ENCODE data around the gene TMEM62.
"Not testable (repeated sequence)": the region's sequence is repeated elsewhere in the genome, so short reads cannot be mapped to it uniquely, and the experiment has no call there.

Gene TMEM62

DNA sequence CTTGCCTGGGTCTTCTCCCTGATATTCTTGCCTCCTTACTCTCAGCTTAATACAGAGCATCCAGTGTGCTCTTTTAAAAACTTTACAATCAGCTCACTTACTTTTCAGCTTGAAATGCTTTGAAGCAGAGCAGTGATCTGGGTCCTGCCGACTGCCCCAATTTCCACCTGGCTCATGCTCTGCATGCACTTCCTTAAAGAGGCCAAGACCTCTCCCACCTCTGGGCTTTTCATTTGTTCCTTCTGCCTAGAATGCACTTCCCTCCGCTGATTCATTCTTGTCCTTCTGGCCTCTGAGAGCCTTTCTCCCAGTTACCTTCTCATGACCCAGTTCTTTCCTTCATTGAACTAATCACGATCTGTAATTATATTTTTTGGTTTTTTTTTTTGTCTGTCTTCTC, 49.9 kb downstream of the TMEM62 start:
- no peak for DNase-seq (ENCODE audit: low read depth)

DNA sequence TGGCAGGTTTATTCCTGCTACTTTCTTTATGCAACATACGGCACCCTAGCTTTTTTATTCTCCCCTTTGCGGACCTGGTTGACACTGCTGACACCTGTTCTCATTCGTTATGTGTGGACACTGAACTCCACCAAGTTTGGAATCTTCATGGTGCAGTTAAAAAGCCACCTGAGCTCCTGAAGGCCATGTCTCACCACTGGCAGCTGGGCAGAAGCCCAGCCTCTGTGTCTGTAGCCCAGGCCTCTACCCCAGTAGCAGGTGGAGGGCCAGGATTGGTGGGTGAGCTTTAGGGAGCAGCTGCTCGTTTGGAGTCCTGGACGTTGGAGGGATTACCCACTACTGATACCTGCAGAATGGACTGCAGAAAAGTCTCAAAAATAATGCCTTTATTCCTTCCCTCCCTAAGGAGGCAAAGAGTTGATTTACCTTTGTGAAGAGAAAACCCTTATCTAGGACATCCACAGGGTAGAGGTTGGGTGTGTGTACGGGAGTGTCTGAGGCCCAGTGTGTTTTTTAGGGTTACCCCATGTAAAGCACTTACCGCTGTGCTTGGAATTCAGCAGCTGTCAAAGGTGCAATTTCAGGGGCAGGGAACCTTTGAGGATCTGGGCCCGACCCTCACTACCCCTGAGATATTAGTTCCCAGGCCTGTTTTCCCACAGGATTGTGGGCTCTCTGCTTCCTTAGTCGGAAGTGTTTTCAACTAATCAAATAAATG, 51.2 kb downstream of the TMEM62 start:
- no peak for DNase-seq (ENCODE audit: low read depth)

DNA sequence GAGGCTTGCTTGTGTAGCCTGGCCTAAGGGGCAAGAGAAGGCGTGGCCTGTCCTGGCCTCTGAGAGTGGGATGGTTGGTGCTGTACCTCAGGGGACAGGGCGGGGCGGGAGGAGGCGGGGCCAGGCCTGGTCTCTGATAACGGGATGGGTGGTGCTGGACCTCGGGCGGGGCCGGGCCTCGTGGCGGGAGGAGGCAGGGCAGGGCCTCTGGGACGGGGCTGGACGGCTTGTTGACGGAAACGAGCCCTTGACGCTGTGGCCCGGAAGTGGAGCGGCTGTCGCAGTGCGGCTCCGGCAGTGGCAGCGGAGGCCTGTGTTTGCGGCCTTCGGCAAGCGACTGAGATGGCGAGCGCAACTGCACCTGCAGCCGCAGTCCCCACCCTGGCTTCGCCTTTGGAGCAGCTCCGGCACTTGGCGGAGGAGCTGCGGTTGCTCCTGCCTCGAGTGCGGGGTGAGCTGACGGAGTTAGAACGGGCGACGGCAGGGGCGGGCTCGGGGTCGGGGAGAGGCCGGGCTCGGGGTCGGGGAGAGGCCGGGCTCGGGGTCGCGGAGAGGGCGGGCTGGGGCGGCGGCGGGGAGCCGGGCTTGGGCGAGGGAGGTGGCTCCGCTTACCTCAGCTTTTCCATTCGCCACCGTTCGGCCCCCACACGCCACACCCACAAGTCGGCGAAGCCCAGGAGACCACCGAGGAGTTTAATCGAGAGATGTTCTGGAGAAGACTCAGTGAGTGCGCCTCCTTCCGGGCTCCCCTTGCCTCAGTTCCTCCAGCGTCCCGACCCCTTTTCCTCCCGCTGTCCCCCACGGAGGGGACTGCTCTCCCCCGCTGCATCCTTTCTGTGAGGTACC, 52.0 kb downstream of the TMEM62 start, which contains the start of gene CCNDBP1:
Gene CCNDBP1 (plus strand): TSS at position 247 of the 846 bp plus-strand sequence. CDS start 96 bp downstream, at position 343.
- peak; percentile 63 for DNase-seq (ENCODE audit: low read depth)

DNA sequence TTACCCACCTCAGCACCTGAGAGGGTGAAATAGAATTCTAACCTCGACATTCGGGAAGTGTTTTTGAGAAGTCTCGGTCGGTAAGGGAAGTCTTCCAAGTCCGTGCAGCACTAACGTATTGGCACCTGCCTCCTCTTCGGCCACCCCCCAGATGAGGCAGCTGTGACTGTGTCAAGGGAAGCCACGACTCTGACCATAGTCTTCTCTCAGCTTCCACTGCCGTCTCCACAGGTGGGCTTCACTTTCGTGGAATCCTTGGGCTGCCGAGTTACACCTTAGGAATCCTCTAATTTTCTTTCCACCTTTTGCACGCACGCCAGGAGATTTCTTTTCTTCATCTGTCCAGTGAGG, 52.6 kb downstream of the TMEM62 start:
- DNase-seq (ENCODE audit: low read depth): no peak

DNA sequence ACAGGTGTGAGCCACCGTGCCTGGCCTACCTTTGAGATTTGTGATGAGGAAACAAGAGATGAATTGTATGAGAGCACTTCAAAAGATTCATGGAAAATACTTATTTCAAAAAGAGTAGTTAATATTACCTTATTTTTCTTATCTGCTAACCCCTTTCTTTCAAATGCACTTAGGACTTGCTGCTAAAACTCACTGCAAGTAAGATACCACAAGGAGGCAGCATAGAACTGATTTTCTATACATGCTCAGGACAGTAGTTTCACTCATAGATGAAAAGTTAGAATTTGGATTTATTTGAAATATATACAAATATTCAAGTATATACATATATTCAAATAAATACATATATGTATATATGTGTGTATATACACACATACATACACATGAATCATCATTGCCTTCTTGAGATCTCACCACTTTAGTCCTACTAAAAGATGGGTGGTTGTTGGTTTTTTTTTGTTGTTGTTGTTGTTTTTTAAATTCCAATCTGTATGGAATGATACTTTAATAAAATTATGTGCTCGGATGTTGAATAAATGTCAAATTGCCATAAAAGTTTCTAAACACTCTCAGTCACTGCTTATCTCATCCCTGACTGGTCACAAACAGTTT, 54.3 kb downstream of the TMEM62 start:
- DNase-seq (ENCODE audit: low read depth): no peak

DNA sequence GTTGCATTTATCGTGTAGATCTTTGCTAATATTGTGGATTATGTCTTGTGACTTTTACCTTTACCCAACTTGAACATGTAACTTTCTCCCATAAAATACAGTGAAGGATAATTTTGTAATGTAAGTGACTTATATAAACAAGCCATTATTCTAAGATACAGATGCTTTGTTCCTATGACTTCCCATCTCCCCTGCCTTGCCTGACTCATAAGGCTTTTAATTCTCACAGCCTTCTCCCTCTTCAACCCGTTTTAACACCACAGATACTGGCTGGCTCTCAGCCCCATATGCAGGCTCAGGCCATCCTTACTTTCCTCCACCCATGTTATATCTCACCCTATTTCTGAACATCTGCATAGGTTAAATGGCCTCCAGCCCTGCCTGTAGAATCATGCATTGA, 55.9 kb downstream of the TMEM62 start:
- DNase-seq (ENCODE audit: low read depth): no peak

DNA sequence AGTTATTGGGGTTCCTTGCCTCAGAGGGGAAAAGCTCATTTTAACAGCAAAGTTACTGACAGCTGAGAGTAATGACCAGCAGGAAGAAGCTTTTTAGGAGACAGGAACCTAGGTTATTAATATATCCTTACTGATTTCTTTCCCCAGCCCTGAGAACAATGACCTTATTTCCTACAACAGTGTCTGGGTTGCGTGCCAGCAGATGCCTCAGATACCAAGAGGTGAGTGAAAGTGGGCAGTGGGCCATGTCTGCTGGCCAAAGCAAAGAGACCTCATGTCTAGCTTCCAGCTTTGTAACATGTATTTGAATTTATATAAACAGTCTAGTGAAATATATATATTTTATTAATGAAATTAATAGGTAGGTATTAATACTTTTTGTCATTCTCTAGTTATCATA, 56.8 kb downstream of the TMEM62 start:
- no peak for DNase-seq (ENCODE audit: low read depth)

DNA sequence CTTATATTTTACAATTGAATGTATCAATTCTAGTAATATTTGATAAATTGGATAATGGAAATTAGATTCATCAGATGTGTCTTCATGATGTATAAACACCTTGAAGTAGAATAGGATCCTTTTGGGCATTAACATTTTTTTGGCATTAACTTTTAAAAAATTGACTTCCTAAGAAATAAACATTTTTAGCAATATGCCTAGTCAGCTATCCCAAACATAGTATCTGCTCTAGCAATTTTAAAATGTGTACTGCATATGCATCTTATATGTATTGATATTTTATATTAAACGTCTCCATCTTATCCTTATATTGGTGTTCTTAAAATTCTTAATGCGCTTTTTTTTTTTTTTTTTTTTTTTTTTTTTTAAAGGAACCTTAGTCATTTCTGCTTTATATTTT, 60.3 kb downstream of the TMEM62 start:
- no peak for DNase-seq (ENCODE audit: low read depth)

DNA sequence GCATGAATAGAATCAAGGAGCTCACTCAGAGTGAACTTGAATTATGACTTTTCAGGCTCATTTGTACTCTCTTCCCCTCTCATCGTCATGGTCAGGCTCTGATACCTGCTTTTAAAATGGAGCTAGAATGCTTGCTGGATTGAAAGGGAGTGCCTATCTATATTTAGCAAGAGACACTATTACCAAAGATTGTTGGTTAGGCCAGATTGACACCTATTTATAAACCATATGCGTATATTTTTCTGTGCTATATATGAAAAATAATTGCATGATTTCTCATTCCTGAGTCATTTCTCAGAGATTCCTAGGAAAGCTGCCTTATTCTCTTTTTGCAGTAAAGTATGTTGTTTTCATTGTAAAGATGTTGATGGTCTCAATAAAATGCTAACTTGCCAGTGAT, 61.4 kb downstream of the TMEM62 start:
- DNase-seq (ENCODE audit: low read depth): no peak

DNA sequence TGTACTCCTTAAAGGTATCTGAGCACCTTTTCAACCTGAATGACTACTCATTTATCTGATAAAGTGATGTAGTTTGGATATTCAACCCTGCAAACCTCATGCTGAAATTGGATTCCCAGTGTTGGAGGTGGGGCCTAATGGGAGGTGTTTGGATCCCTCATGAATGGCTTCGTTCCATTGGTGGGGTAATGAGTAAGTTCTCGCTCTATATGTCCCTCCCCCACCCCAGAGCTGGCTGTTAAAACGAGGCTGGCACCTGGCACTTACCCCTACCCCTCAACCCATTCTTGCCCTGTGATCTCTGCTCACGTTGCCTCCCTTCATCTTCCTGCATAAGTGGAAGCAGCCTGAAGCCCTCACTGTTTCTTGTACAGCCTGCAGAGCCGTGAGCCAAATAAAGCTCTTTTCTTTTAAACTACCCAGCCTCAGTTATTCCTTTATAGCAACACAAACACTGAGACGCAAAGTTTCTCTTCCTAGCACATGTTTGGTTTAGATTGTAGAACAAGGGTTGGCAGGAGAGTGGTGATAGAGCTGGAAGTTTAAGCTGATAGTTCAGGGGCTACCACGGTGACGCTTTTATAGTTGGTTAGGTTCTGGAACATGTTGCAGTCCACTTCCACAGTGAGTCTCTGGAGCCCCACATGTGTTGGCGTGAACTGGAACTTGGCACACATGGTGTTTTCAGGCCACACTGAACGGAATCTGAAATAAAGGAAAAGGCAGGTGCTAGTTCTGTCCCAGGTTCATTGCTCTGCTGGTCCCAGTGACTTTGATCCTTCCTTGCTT, 63.6 kb downstream of the TMEM62 start:
- DNase-seq (ENCODE audit: low read depth): no peak

DNA sequence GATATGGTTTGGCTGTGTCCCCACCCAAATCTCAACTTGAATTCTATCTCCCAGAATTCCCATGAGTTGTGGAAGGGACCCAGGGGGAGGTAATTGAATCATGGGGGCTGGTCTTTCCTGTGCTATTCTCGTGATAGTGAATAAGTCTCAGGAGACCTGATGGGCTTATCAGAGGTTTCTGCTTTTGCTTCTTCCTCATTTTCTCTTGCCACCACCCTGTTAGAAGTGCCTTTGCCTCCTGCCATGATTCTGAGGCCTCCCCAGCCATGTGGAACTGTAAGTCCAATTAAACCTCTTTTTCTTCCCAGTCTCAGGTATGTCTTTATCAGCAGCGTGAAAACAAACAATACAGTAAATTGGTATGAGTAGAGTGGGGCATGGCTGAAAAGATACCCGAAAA, 64.4 kb downstream of the TMEM62 start:
- not testable (repeated sequence) for DNase-seq (ENCODE audit: low read depth)

DNA sequence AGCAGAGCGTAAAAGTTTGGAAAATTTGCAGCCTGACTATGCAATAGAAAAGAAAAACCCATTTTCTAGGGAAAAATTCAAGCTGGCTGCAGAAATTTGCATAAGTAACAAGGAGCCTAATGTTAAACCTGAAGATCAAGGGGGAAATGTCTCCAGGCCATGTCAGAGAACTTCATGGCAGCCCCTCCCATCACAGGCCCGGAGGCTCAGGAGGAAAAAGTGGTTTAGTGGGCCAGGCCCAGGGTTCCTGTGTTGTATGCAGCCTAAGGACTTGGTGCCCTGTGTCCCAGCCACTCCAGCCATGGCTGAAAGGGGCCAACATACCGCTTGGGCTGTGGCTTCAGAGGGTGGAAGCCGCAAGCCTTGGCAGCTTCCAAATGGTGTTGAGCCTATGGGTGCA, 65.2 kb downstream of the TMEM62 start:
- not testable (repeated sequence) for DNase-seq (ENCODE audit: low read depth)

DNA sequence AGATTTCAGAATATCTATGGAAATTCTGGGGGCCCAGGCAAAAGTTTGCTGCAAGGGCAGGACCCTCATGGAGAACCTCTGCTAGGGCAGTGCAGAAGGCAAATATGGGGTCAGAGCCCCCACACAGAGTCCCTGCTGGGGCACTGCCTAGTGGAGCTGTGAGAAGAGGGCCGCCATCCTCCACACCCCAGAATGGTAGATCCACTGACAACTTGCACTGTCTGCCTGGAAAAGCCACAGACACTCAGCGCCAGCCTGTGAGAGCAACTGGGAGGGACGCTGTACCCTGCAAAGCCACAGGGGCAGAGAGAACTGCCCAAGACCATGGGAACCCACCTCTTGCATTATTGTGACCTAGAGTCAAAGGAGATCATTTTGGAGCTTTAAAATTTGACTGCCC, 65.6 kb downstream of the TMEM62 start:
- no peak for DNase-seq (ENCODE audit: low read depth)

DNA sequence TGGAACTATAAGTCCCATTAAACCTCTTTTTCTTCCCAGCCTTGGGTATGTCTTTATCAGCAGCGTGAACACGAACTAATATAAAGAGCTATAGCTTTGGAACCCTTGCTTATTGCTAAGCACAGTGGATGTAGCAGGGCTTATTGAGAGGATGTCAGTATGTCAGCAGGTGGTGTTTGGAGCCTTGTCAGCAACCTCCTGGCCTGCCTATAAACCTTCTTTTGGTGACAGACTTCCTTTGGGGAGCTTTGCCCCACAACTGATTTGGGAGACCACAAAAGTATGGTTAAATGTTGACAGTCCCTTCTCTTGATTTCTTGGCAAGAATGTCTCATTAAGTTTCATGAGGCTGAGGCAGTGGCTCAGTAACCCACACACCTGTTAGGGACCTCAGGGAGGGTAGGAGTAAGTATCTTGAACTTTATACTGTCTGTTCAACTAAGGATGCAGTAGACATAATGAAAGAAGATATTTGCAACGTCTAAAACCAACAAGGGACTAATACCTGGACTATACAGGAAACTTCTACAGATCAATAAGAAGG, 66.6 kb downstream of the TMEM62 start:
- no peak for DNase-seq (ENCODE audit: low read depth)

DNA sequence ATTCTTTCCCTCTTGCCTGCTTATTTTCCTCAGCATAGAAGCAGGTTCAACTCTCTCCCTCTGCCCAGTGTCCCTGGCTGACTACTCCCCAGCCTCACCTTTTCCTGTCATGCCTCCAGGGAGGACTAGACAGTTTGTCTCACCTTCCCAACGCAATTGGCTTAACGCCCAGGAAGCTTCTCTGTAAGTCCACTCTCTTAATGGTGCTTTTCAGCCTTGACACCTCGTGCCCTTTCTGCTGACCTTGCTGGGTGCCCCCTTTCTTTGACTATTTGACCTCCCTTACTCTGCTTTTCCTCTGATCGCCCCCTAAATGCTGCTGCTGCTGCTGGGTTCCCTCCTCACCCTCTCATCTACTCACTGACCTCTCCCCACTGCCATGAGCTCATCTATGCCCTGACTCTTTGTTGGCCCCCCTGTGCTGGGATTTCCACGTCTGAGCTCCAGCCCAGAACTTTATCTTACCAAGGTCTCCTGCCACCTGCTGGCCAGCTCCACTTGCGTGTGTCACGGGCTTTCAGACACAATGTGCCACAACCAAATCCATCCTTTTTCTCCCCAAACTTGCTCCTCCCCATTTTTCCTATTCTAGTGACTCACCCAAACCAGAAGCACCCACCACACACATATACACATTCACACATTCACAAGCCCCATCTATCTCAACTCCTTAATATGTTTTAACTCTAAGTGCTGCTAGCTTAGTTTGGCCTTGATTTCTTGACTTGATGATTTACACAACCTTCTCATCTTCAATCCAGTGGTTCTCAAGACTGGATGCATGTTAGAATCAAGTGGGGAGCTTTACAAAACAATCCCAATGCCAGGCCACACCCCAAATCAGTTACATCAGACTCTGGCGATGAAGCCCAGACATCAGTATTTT, 70.9 kb downstream of the TMEM62 start:
- DNase-seq (ENCODE audit: low read depth): no peak

DNA sequence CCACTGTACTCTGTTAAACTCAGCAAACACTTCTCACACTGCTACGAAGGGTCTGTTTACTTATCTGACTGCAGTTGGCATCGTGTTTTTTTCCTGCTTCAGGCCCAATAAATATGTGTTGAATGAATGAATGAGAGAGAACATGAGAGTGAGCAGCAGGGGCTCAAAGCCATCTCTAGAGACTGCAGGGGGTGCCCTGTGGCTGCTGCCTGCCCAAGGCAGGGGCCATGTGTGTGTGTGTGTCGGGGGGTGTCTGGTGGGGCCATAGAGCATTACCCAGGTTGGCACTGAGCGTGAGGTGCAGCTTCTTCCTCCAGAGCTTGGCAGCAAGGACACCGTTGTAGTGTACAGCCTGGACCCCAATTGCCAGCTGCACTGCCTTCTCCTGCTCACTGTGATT, 72.7 kb downstream of the TMEM62 start:
- DNase-seq (ENCODE audit: low read depth): no peak

DNA sequence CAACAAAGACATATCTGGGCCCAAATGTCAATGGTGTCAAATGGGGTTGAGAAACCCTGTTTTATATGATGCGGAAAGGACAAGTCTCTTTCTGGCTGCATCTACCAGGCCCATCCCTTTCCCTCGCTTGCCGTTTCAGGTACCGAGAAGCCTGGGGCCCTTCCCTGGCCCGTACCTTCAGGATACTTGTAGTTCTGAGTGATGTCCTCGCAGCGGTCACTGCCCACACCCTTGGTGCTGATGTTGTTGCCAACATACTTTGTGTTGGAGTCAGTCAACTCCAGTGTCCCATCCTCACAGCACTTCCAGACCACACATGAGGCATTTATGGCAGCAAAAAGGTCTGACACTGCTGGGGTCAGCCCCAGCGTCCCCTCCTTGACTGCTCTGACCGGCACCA, 73.6 kb downstream of the TMEM62 start:
- DNase-seq (ENCODE audit: low read depth): no peak

DNA sequence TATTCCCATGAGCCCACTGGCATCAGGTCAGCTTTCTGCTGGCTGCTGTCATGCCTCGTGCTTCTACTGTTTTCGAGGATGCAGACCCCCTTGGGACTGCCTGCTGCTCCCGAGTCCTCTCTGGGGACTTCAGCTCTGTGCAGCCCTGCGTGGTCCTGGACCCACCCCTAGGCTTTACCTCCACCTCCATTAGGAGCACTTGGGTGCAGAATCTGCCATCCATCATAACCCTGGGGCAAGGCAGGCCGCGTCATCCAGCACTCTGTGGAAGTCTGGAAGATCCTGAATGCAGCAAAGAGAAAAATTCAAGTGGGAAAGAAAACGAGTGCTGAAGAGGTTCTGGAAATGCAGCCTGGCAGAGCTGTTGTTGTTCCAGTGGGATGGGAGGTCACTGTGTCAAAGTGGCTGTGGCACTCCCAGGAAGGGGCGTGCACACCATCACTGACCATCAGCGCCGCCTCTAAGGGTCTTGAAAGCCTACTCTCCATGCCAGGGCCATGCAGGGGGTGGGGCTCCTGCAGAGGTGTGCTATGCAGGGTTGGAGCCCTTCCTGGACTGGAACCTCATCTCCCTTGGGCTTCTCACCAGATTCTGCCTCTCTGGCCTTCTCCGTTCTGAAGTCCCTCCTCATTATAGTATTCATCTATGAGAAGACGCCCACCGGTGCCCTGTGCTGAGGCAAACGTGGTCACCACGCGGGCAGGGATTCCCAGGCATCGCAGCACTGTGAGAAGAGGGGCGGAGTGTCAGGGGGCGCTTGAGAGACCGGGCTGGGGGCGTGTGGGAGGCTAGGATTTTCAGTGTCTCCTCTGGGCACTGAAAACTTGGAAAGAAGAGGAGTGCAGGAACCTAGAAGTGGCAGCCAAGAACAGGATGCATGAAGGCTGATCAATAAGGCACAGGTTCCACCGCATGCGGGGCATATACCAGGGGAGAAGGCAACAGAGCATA, 74.9 kb downstream of the TMEM62 start:
- no peak for DNase-seq (ENCODE audit: low read depth)

DNA sequence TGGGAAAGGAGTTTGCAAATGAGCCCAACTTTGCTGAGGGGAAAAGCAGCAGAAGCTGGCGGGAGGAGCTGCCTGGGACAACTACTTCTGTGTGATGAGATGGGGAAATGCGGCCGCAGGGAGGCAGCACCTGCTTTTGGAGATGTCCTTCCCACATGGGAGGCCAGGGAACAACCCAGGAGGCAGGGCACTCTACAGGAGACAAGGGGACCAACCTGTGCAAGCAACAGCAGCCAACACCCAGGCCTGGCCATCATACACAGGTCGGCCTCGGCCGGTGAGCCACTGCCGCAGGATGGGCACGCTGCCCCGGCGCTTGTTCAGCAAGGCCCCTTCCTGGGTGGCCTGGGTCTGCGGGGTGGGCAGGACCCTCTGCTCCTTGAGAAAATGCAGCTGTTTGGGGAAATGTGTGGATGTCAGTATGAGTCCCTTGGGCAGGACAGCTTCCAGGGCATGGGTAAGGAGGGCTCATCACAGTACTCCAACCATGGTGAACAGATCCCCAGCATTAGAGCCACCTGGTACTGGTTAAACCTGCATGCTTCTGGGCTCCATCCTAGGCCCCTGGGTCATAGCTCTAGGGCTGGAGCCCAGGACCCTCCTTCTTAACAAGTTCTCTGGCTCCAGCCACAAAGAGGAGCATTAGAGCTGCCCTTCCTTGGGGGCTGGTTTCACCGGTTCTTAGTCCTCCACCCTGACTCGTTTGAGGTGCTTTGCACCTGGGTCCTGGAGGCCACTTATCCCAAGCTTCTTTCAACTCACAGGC, 75.9 kb downstream of the TMEM62 start:
- DNase-seq (ENCODE audit: low read depth): no peak

Data from GM04504 (cell line).